HepG2 (cell line): ENCODE results near the gene TYW1B.
"Not testable (repeated sequence)": the region's sequence is repeated elsewhere in the genome, so short reads cannot be mapped to it uniquely, and the experiment has no call there.

ENCODE experiments used
- CTCF ChIP-seq: sonication (generic); formaldehyde crosslinking; IDR thresholded peaks from 2 replicates; pipeline ENCODE4 v1.5.0; 2020; ENCODE audit warnings: mild to moderate bottlenecking, missing genetic modification reagents, moderate library complexity
- ISL2 ChIP-seq: sonication (generic); formaldehyde crosslinking; IDR thresholded peaks from 2 replicates; pipeline ENCODE4 v1.5.0; 2020; ENCODE audit warnings: missing genetic modification reagents
- SP1 ChIP-seq, 2 experiments: fragments of 450-650 bp in 1 of 2; sonication (generic) in 1 of 2; formaldehyde crosslinking in 1 of 2; IDR thresholded peaks; 2 replicates each; pipeline versions ENCODE4 v1.4.0 to v1.6.1; 2016 to 2020; ENCODE audit warnings: missing genetic modification reagents in 1 of 2
- ZNF354B ChIP-seq: sonication (generic); formaldehyde crosslinking; IDR thresholded peaks from 2 replicates; pipeline ENCODE4 v1.8.0; 2022; ENCODE audit warnings: mild to moderate bottlenecking, missing genetic modification reagents

- not testable (repeated sequence) for TF ChIP-seq CTCF (CRISPR knock-in tag); ZNF354B (CRISPR knock-in tag); ISL2 (CRISPR knock-in tag); SP1 (IDR thresholded peaks at IDR 0.05); SP1 (CRISPR knock-in tag; IDR thresholded peaks at IDR 0.05)
Observed at GRCh38 chr7:72722694-72723093, 105.3 kb downstream of the TYW1B start.
